Sigmoid colon (tissue), 7 donors: Measurements from ENCODE around the gene CTAG1B. TPM values are rescaled to one million over a fixed set of nuclear protein-coding genes. Genes with fewer than 3 reads are reported as not detected.
"Not testable (repeated sequence)": the region's sequence is repeated elsewhere in the genome, so short reads cannot be mapped to it uniquely, and the experiment has no call there.

ENCODE experiments used
- DNase-seq: peaks from one replicate; pipeline ENCODE4 v3.0.0-alpha.2; 2019
- H3K27ac ChIP-seq, 4 donors: fragments of 200-600 bp; sonication (generic); one replicate each; pipeline ENCODE4 v1.5.1; 2016 to 2019; ENCODE audit warnings: mild to moderate bottlenecking in 1 of 4
- H3K27me3 ChIP-seq, 3 donors: fragments of 200-600 bp; sonication (generic); one replicate each; pipeline ENCODE4 v1.5.1; 2019; ENCODE audit warnings: mild to moderate bottlenecking in 1 of 3
- H3K36me3 ChIP-seq, 4 donors: fragments of 200-600 bp; sonication (generic); one replicate each; pipeline ENCODE4 v1.5.1; 2016 to 2019
- H3K4me1 ChIP-seq, 4 donors: fragments of 200-600 bp; sonication (generic); one replicate each; pipeline ENCODE4 v1.5.1; 2017 to 2019
- H3K4me3 ChIP-seq, 4 donors: fragments of 200-600 bp; sonication (generic); one replicate each; pipeline ENCODE4 v1.5.1; 2017 to 2019; ENCODE audit warnings: mild to moderate bottlenecking in 2 of 4, moderate library complexity in 1 of 4
- H3K9me3 ChIP-seq, 4 donors: fragments of 200-600 bp in 3 of 4; sonication (generic) in 3 of 4; one replicate each; pipeline versions ENCODE4 v1.5.1 to v1.6.1; 2013 to 2019
- EP300 ChIP-seq, 4 donors: sonication (generic); formaldehyde crosslinking; IDR thresholded peaks; one replicate each; pipeline ENCODE4 v1.6.1; 2017; ENCODE audit warnings: antibody characterized with exemption in 4 of 4
- POLR2A ChIP-seq, 2 donors: fragments of 450-650 bp; IDR thresholded peaks; one replicate each; pipeline ENCODE4 v1.6.1; 2016; ENCODE audit warnings: antibody characterized with exemption in 2 of 2, mild to moderate bottlenecking in 2 of 2, moderate library complexity in 2 of 2
- POLR2AphosphoS5 ChIP-seq, 4 donors: sonication (generic); formaldehyde crosslinking; IDR thresholded peaks; one replicate each; pipeline ENCODE4 v1.6.1; 2017; ENCODE audit warnings: antibody characterized with exemption in 4 of 4
- WGBS, 2 donors: extraction: QIAGEN DNeasy Blood & Tissue Kit; methylation state at CpG; one replicate each; pipeline ENCODE4 v1.1.7; 2013; 5-methylcytosine and 5-hydroxymethylcytosine counted together
- intact Hi-C: fragments of 100-400 bp; cut with DNase I; formaldehyde crosslinking; loops from one replicate; pipeline ENCODE4 v1.15.1; 2023
- polyA plus RNA-seq, 3 donors: library from polyadenylated mRNA; stranded (reverse); fragments of 200-250 nt; gene quantifications; one replicate each; pipeline ENCODE4 v1.2.3, GENCODE V29; 2013
- total RNA-seq, 4 donors: library from RNA; depleted of rRNA; stranded (reverse); fragments of >200 nt; gene quantifications; one replicate each; pipeline ENCODE4 v1.1.0, GENCODE V29; 2016
- TF ChIP-seq, protein P1 (sequence below), 4 experiments: fragments of 450-650 bp in 3 of 4; fragments of 200-600 bp in 1 of 4; IDR thresholded peaks; one replicate each; pipeline ENCODE4 v1.5.1; 2016 to 2019; ENCODE audit warnings: antibody characterized with exemption in 4 of 4, mild to moderate bottlenecking in 3 of 4, moderate library complexity in 2 of 4
- donor health status: healthy with polysubstance abuse.
- donor health status: Bipolar disorder and iron deficiency.
- donor health status: healthy.

Gene CTAG1B
- total RNA-seq, result not detected
- not detected for polyA plus RNA-seq

DNA sequence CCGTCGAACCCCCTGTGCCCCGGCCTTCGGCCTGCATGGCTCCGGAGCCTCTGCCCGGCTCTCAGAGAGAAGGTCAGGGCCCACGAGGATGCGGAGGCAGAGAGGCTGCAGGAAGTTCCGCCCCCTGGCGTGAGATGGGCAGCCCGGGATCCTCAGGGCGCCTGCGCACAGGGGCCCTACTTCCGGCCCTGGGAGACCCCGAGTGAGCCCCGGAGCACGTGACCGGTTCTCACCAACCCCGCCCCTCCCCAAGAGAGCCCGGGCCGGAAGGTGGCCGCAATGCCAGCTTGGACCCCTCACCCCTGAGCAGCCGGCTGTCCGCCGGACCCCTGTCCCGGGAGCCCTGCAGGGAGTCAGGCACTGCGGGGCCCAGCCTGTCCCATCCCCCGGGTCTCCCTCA lies at the start of gene CTAG1B:
CTAG1B (minus strand) TSS at position 101 of the 400 bp plus-strand sequence; CDS start at position 37, 64 bp downstream.
- H3K27me3 ChIP-seq, DNase-seq, intact Hi-C loops, H3K36me3 ChIP-seq, H3K4me1 ChIP-seq, H3K27ac ChIP-seq, H3K4me3 ChIP-seq, H3K9me3 ChIP-seq: not testable (repeated sequence)
- no CpG with 5 or more reads among the region's 28 CpGs for WGBS, 2 donors

DNA sequence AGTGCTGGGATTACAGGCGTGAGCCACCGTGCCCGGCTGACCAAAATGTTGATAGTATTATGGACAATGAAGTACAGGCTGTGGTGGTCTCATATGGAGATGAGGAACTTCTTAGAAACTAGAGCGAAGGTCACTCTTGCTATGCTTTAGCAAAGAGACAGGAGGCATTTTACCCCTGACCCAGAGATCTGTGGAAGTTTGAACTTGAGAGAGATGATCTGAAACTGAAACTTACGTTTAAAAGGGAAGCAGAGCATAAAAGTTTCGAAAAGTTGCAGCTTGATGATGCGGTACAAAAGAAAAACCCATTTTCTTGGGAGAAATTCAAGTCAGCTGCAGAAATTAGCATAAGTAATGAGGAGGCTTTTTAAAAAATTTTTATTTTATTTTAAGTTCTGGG lies 42.8 kb upstream of the CTAG1B start:
- intact Hi-C loops, result no loop called here
- H3K36me3 ChIP-seq, result no peaks in the 10 kb centered on the region
- H3K9me3 ChIP-seq, result no peaks in the 10 kb centered on the region
- WGBS, 2 donors, result 74 to 86% methylated on average over 7 of the region's 7 CpGs
- TF ChIP-seq, protein P1, sequence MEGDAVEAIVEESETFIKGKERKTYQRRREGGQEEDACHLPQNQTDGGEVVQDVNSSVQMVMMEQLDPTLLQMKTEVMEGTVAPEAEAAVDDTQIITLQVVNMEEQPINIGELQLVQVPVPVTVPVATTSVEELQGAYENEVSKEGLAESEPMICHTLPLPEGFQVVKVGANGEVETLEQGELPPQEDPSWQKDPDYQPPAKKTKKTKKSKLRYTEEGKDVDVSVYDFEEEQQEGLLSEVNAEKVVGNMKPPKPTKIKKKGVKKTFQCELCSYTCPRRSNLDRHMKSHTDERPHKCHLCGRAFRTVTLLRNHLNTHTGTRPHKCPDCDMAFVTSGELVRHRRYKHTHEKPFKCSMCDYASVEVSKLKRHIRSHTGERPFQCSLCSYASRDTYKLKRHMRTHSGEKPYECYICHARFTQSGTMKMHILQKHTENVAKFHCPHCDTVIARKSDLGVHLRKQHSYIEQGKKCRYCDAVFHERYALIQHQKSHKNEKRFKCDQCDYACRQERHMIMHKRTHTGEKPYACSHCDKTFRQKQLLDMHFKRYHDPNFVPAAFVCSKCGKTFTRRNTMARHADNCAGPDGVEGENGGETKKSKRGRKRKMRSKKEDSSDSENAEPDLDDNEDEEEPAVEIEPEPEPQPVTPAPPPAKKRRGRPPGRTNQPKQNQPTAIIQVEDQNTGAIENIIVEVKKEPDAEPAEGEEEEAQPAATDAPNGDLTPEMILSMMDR (IDR thresholded peaks at IDR 0.05), result no peak
- TF ChIP-seq POLR2AphosphoS5 (IDR thresholded peaks at IDR 0.05) (no peak), EP300 (IDR thresholded peaks at IDR 0.05) (no peak), POLR2A (IDR thresholded peaks at IDR 0.05) (no peak)
- H3K4me1 ChIP-seq, result no peaks in the 10 kb centered on the region
- no peak overlapping the region for H3K27ac ChIP-seq
- no peak overlapping the region for H3K4me3 ChIP-seq
- no peak for DNase-seq
- H3K27me3 ChIP-seq, result no peaks in the 10 kb centered on the region

DNA sequence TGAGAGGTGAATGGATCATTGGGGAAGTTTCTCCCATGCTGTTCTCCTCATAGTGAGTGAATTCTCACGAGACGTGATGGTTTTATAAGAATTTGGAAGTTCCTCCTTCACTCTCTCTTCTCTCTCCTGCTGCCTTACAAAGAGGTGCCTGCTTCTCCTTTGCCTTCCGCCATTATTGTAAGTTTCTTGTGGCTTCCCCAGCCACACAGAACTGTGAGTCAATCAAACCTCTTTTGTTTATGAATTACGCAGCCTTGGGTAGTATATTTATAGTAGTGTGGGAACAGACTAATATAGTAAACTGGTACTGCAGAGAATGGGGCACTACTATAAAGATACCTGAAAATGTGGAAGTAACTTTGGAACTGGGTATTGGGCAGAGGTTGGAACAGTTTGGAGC lies 42.1 kb upstream of the CTAG1B start:
- intact Hi-C loops, result no loop called here
- Histone ChIP-seq H3K27me3 (no peaks in the 10 kb centered on the region), H3K36me3 (no peaks in the 10 kb centered on the region), H3K4me1 (no peaks in the 10 kb centered on the region), H3K4me3 (no peak overlapping the region), H3K9me3 (no peaks in the 10 kb centered on the region), H3K27ac (no peak overlapping the region)
- no peak for DNase-seq
- no peak for TF ChIP-seq POLR2A (IDR thresholded peaks at IDR 0.05)
- no peak for TF ChIP-seq POLR2AphosphoS5 (IDR thresholded peaks at IDR 0.05)
- TF ChIP-seq EP300 (IDR thresholded peaks at IDR 0.05), result no peak
- TF ChIP-seq, protein P1 (IDR thresholded peaks at IDR 0.05), result no peak
- 62 to 71% methylated on average over 4 of the region's 4 CpGs for WGBS, 2 donors

GRCh38 chrX:154660541-154660940 lies 41.5 kb upstream of the CTAG1B start:
- no peaks in the 10 kb centered on the region for H3K4me1 ChIP-seq
- intact Hi-C loops, result no loop called here
- no peak for DNase-seq
- H3K36me3 ChIP-seq, result no peaks in the 10 kb centered on the region
- 80 to 84% methylated on average over 6 of the region's 6 CpGs for WGBS, 2 donors
- TF ChIP-seq, protein P1 (IDR thresholded peaks at IDR 0.05), result no peak
- H3K27me3 ChIP-seq, result no peaks in the 10 kb centered on the region
- H3K4me3 ChIP-seq, result no peak overlapping the region
- H3K9me3 ChIP-seq, result no peaks in the 10 kb centered on the region
- H3K27ac ChIP-seq, result no peak overlapping the region

DNA sequence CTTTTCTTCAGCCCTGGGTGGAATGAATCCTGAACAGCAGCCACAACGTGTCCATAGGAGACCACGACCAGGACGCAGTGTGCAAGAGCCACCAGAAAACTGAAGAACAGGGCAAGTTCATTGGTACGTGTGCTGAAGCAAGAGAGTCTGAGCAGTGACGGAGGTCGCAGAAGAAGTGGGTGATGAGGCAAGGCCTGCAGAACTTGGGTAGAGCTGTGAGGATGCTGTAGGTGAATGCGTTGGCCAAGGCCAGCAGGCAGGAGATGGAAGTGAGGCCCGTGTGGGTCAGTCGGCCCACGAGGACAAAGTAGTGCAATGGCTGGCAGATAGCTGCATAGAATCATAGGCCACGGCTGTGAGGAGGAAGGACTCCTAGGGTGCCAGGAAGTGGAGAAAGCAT lies 39.9 kb upstream of the CTAG1B start:
- Histone ChIP-seq H3K36me3 (no peaks in the 10 kb centered on the region), H3K4me1 (no peaks in the 10 kb centered on the region), H3K9me3 (no peaks in the 10 kb centered on the region), H3K27me3 (no peaks in the 10 kb centered on the region), H3K4me3 (no peak overlapping the region), H3K27ac (no peak overlapping the region)
- intact Hi-C loops, result no loop called here
- DNase-seq, result no peak
- TF ChIP-seq POLR2AphosphoS5 (IDR thresholded peaks at IDR 0.05), result no peak
- no peak for TF ChIP-seq EP300 (IDR thresholded peaks at IDR 0.05)
- 92 to 94% methylated on average over 11 of the region's 11 CpGs for WGBS, 2 donors

- intact Hi-C loops, result no loop called here
- H3K27me3 ChIP-seq, result no peaks in the 10 kb centered on the region
- H3K27ac ChIP-seq, result no peak overlapping the region
- H3K4me3 ChIP-seq, result no peak overlapping the region
- H3K36me3 ChIP-seq, result no peaks in the 10 kb centered on the region
- H3K9me3 ChIP-seq, result no peaks in the 10 kb centered on the region
- H3K4me1 ChIP-seq, result no peaks in the 10 kb centered on the region
- 92 to 94% methylated on average over 12 of the region's 12 CpGs for WGBS, 2 donors
- DNase-seq, result no peak
- TF ChIP-seq POLR2A (IDR thresholded peaks at IDR 0.05), result no peak
- no peak for TF ChIP-seq EP300 (IDR thresholded peaks at IDR 0.05)
- TF ChIP-seq POLR2AphosphoS5 (IDR thresholded peaks at IDR 0.05), result no peak
- TF ChIP-seq, protein P1 (IDR thresholded peaks at IDR 0.05), result no peak
Measured at GRCh38 chrX:154658187-154658586, 39.1 kb upstream of the CTAG1B start.
